ENCODE data around the gene GPRC5D. TPM values are rescaled to one million over a fixed set of nuclear protein-coding genes. Genes with fewer than 3 reads are reported as not detected.
A peak's percentile ranks its signal among the peaks of the same experiment; 100 is the strongest.

Gene GPRC5D
- polyA plus RNA-seq, 1 donor from 2014 or later: not detected

DNA sequence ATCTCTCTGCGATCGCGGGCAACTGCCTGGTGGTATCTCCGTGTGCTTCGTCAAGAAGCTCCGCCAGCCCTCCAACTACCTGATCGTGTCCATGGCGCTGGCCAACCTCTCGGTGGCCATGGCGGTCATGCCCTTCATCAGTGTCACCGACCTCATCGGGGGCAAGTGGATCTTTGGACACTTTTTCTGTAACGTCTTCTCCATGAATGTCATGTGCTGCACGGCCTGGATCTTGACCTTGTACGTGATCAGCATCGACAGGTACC lies 49.7 kb upstream of the GPRC5D start (continued):
- TF ChIP-seq EZH2 (IDR thresholded peaks at IDR 0.05; ENCODE audit: borderline replicate concordance, insufficient read depth, low read length, poor library complexity, severe bottlenecking) (no peak), EP300 (conservative IDR thresholded peaks at IDR 0.05; ENCODE audit: poor library complexity, severe bottlenecking) (no peak)

DNA sequence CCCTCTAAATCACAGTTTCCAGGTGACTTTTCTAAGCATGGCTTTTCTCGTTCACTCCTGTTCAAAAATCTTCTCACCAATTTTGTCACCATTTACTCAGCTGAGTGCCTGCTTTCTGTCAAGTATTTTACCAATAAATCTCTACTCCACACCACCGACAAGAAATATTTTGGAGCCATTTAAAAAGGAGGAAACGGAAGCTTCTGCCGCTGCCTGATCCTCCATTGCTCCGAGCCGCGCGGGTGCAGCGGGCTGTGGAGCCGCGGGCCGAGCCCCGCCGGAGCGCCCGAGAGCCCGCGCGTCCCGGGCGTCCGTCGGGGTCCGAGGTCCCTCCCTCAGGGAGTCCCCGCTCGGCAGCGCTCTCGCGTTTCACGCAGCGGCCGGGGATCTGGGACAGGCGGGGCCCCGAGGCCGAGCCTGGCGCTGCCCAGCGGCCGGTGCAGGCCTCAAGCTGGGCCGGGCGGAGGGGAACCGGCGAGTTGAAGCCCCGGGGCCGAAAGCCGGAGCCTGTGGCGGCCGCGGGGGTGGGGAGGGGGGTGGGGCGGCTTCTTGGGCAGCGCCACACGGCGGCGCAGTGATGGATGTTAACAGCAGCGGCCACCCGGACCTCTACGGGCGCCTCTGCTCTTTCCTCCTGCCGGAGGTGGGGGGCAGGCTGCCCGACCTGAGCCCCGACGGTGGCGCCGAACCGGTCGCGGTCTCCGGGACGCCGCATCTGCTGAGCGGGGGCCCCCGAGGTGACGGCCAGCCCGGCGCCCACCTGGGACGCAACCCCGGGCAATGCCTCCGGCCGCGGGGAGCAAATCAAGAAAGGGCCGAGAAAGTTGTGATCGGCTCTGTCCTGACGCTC lies 49.2 kb upstream of the GPRC5D start:
- Histone ChIP-seq H3K4me2 (ENCODE audit: low read length) (peak overlapping the region; percentile 94), H3K4me3 (ENCODE audit: low read length) (peak overlapping the region; percentile 84), H3K9me3 (ENCODE audit: low read length) (no peaks in the 10 kb centered on the region), H3K79me2 (replicated peaks; ENCODE audit: insufficient read depth, low read length) (no peaks in the 10 kb centered on the region), H3K27me3 (ENCODE audit: insufficient read depth, low read depth, low read length) (no peaks in the 10 kb centered on the region), H3K9ac (ENCODE audit: low read length) (peak overlapping the region; percentile 65), H3K9me2 (ENCODE audit: insufficient read depth, low read length) (no peaks in the 10 kb centered on the region), H3F3A (ENCODE audit: insufficient read depth, low read length, poor library complexity, severe bottlenecking) (no peaks in the 10 kb centered on the region), H3K27ac (ENCODE audit: low read length) (peak overlapping the region; percentile 12), H3K36me3 (ENCODE audit: insufficient read depth, low read length) (no peaks in the 10 kb centered on the region), H2AFZ (ENCODE audit: low read depth, low read length) (peak overlapping the region; percentile 56), H4K20me1 (ENCODE audit: insufficient read depth) (no peaks in the 10 kb centered on the region)
- TF ChIP-seq RAD21 (conservative IDR thresholded peaks at IDR 0.05) (no peak), POLR2AphosphoS5 (IDR thresholded peaks at IDR 0.05) (no peak), TAF1 (IDR thresholded peaks at IDR 0.05; ENCODE audit: low read depth) (no peak), EZH2 (IDR thresholded peaks at IDR 0.05; ENCODE audit: borderline replicate concordance, insufficient read depth, low read length, poor library complexity, severe bottlenecking) (no peak), MXI1 (conservative IDR thresholded peaks at IDR 0.05; ENCODE audit: poor library complexity, severe bottlenecking) (peak; percentile 25), SMC3 (conservative IDR thresholded peaks at IDR 0.05; ENCODE audit: poor library complexity) (peak; percentile 32), EP300 (conservative IDR thresholded peaks at IDR 0.05; ENCODE audit: poor library complexity, severe bottlenecking) (no peak)
- TF ChIP-seq, protein P1, sequence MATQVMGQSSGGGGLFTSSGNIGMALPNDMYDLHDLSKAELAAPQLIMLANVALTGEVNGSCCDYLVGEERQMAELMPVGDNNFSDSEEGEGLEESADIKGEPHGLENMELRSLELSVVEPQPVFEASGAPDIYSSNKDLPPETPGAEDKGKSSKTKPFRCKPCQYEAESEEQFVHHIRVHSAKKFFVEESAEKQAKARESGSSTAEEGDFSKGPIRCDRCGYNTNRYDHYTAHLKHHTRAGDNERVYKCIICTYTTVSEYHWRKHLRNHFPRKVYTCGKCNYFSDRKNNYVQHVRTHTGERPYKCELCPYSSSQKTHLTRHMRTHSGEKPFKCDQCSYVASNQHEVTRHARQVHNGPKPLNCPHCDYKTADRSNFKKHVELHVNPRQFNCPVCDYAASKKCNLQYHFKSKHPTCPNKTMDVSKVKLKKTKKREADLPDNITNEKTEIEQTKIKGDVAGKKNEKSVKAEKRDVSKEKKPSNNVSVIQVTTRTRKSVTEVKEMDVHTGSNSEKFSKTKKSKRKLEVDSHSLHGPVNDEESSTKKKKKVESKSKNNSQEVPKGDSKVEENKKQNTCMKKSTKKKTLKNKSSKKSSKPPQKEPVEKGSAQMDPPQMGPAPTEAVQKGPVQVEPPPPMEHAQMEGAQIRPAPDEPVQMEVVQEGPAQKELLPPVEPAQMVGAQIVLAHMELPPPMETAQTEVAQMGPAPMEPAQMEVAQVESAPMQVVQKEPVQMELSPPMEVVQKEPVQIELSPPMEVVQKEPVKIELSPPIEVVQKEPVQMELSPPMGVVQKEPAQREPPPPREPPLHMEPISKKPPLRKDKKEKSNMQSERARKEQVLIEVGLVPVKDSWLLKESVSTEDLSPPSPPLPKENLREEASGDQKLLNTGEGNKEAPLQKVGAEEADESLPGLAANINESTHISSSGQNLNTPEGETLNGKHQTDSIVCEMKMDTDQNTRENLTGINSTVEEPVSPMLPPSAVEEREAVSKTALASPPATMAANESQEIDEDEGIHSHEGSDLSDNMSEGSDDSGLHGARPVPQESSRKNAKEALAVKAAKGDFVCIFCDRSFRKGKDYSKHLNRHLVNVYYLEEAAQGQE (IDR thresholded peaks at IDR 0.05; ENCODE audit: borderline replicate concordance): no peak
- TF ChIP-seq, protein P2, sequence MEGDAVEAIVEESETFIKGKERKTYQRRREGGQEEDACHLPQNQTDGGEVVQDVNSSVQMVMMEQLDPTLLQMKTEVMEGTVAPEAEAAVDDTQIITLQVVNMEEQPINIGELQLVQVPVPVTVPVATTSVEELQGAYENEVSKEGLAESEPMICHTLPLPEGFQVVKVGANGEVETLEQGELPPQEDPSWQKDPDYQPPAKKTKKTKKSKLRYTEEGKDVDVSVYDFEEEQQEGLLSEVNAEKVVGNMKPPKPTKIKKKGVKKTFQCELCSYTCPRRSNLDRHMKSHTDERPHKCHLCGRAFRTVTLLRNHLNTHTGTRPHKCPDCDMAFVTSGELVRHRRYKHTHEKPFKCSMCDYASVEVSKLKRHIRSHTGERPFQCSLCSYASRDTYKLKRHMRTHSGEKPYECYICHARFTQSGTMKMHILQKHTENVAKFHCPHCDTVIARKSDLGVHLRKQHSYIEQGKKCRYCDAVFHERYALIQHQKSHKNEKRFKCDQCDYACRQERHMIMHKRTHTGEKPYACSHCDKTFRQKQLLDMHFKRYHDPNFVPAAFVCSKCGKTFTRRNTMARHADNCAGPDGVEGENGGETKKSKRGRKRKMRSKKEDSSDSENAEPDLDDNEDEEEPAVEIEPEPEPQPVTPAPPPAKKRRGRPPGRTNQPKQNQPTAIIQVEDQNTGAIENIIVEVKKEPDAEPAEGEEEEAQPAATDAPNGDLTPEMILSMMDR (IDR thresholded peaks at IDR 0.05; ENCODE audit: poor library complexity, severe bottlenecking): peak; percentile 35

DNA sequence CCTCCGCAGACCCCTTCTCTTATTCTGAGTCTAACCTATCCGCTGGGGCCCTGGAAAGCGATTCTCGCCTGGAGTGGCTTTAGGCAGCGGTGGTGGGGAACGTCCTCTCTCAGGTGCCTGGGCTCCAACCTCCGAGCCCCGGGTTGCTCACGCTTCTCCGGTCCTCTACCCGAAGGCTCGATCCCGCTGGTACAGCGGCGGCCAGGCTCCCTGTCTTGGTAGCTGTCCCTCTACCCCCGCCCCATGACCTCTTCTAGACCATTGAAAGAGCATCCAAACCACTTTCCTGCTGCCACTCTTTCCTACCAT lies 48.6 kb upstream of the GPRC5D start:
- no peaks in the 10 kb centered on the region for H3K27me3 ChIP-seq (ENCODE audit: insufficient read depth, low read depth, low read length)
- peak overlapping the region; percentile 12 for H3K27ac ChIP-seq (ENCODE audit: low read length)
- no peak for TF ChIP-seq MXI1 (conservative IDR thresholded peaks at IDR 0.05; ENCODE audit: poor library complexity, severe bottlenecking)
- TF ChIP-seq, protein P1 (IDR thresholded peaks at IDR 0.05; ENCODE audit: borderline replicate concordance): peak; percentile 27
- H3K4me3 ChIP-seq (ENCODE audit: low read length): peak overlapping the region; percentile 84
- no peaks in the 10 kb centered on the region for H3K9me2 ChIP-seq (ENCODE audit: insufficient read depth, low read length)
- no peaks in the 10 kb centered on the region for H4K20me1 ChIP-seq (ENCODE audit: insufficient read depth)
- no peaks in the 10 kb centered on the region for H3K36me3 ChIP-seq (ENCODE audit: insufficient read depth, low read length)
- no peaks in the 10 kb centered on the region for H3K79me2 ChIP-seq (replicated peaks; ENCODE audit: insufficient read depth, low read length)
- H3K9me3 ChIP-seq (ENCODE audit: low read length): no peaks in the 10 kb centered on the region
- H2AFZ ChIP-seq (ENCODE audit: low read depth, low read length): peak overlapping the region; percentile 56
- peak overlapping the region; percentile 65 for H3K9ac ChIP-seq (ENCODE audit: low read length)
- H3K4me2 ChIP-seq (ENCODE audit: low read length): peak overlapping the region; percentile 94
- no peaks in the 10 kb centered on the region for H3F3A ChIP-seq (ENCODE audit: insufficient read depth, low read length, poor library complexity, severe bottlenecking)

Data from neural cell (in vitro differentiated cells).